ENCODE measurements around the gene GRWD1. TPM values are rescaled to one million over a fixed set of nuclear protein-coding genes. Genes with fewer than 3 reads are reported as not detected.

Gene GRWD1
- total and polyA plus RNA-seq, 7 donors, result 24.2 to 53.7 (median 42.0) TPM

GRCh38 chr19:48403606-48404005 lies 42.2 kb upstream of the GRWD1 start:
- no peak overlapping the region for H3K4me3 ChIP-seq
- TF ChIP-seq, protein P1, sequence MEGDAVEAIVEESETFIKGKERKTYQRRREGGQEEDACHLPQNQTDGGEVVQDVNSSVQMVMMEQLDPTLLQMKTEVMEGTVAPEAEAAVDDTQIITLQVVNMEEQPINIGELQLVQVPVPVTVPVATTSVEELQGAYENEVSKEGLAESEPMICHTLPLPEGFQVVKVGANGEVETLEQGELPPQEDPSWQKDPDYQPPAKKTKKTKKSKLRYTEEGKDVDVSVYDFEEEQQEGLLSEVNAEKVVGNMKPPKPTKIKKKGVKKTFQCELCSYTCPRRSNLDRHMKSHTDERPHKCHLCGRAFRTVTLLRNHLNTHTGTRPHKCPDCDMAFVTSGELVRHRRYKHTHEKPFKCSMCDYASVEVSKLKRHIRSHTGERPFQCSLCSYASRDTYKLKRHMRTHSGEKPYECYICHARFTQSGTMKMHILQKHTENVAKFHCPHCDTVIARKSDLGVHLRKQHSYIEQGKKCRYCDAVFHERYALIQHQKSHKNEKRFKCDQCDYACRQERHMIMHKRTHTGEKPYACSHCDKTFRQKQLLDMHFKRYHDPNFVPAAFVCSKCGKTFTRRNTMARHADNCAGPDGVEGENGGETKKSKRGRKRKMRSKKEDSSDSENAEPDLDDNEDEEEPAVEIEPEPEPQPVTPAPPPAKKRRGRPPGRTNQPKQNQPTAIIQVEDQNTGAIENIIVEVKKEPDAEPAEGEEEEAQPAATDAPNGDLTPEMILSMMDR (IDR thresholded peaks at IDR 0.05), result no peak
- no peaks in the 10 kb centered on the region for H3K36me3 ChIP-seq (ENCODE audit: insufficient read depth in 1 of 2, low read depth in 1 of 2)
- no peaks in the 10 kb centered on the region for H3K9me3 ChIP-seq
- WGBS, 3 donors, result 34 to 35% (median 35%) methylated on average over 3 of the region's 3 CpGs
- DNase-seq (no peak), ATAC-seq (peak; percentile 52 to 71 (median 60))
- H3K4me1 ChIP-seq, result no peaks in the 10 kb centered on the region
- H3K27ac ChIP-seq, result no peak overlapping the region
- H3K27me3 ChIP-seq (ENCODE audit: insufficient read depth in 3 of 3, low read length in 2 of 3), result peaks cover 0 to 22% (median 5%) of the 10 kb centered on the region in 3 donors
- intact Hi-C loops (cut with DNase I), result no loop called here

DNA sequence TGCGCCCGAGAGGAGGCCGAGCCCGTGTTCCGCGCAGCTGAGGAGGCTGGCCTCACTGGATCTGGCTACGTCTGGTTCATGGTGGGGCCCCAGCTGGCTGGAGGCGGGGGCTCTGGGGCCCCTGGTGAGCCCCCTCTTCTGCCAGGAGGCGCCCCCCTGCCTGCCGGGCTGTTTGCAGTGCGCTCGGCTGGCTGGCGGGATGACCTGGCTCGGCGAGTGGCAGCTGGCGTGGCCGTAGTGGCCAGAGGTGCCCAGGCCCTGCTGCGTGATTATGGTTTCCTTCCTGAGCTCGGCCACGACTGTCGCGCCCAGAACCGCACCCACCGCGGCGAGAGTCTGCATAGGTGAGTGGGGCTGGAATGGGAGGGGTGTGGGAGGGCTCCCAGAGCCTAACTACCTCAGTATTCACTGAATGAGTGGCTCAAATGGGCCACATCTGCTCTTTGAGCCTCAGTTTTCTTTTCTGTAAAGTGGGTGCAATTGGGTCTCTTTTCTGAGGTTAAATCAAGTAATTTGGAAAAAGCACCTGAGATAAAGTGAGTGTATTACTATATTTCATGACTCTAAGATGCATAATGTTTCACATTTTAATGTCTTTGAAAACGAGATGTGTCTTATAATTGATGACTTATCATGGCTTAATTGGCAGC lies 40.6 kb upstream of the GRWD1 start:
- H3K4me1 ChIP-seq, result no peaks in the 10 kb centered on the region
- intact Hi-C loops (cut with DNase I), result no loop called here
- TF ChIP-seq, protein P1 (IDR thresholded peaks at IDR 0.05), result no peak
- ATAC-seq, result no peak
- DNase-seq, result no peak
- no peak overlapping the region for H3K4me3 ChIP-seq
- no peaks in the 10 kb centered on the region for H3K9me3 ChIP-seq
- WGBS, 3 donors, result 89 to 91% (median 91%) methylated on average over 18 to 27 of the region's 27 CpGs
- peaks cover 0 to 22% (median 4%) of the 10 kb centered on the region in 3 donors for H3K27me3 ChIP-seq (ENCODE audit: insufficient read depth in 3 of 3, low read length in 2 of 3)
- no peak overlapping the region for H3K27ac ChIP-seq
- no peaks in the 10 kb centered on the region for H3K36me3 ChIP-seq (ENCODE audit: insufficient read depth in 1 of 2, low read depth in 1 of 2)

- TF ChIP-seq, protein P1 (IDR thresholded peaks at IDR 0.05), result no peak
- 74 to 83% (median 76%) methylated on average over 13 of the region's 13 CpGs for WGBS, 3 donors
- DNase-seq (no peak), ATAC-seq (no peak)
- intact Hi-C loops (cut with DNase I), result no loop called here
- Histone ChIP-seq H3K4me3 (no peak overlapping the region), H3K4me1 (no peaks in the 10 kb centered on the region), H3K27ac (no peak overlapping the region), H3K27me3 (ENCODE audit: insufficient read depth in 3 of 3, low read length in 2 of 3) (peaks cover 0 to 24% (median 4%) of the 10 kb centered on the region in 3 donors), H3K36me3 (ENCODE audit: insufficient read depth in 1 of 2, low read depth in 1 of 2) (no peaks in the 10 kb centered on the region), H3K9me3 (no peaks in the 10 kb centered on the region)
Observed at GRCh38 chr19:48405850-48406249, 39.9 kb upstream of the GRWD1 start.

GRCh38 chr19:48413879-48414587 lies 31.8 kb upstream of the GRWD1 start:
- WGBS, 3 donors, result 24 to 33% (median 26%) methylated on average over 22 to 24 of the region's 24 CpGs
- no peak for ATAC-seq

More at GRCh38 chr19:48413879-48414587, 31.8 kb upstream of the GRWD1 start:
- H3K36me3 ChIP-seq (ENCODE audit: insufficient read depth in 1 of 2, low read depth in 1 of 2), result no peaks in the 10 kb centered on the region
- peaks cover 0 to 18% (median 4%) of the 10 kb centered on the region in 3 donors for H3K27me3 ChIP-seq (ENCODE audit: insufficient read depth in 3 of 3, low read length in 2 of 3)
- H3K27ac ChIP-seq, result no peak overlapping the region
- no peaks in the 10 kb centered on the region for H3K4me1 ChIP-seq
- DNase-seq, result no peak
- intact Hi-C loops (cut with DNase I), result no loop called here
- TF ChIP-seq, protein P1 (IDR thresholded peaks at IDR 0.05), result no peak
- H3K9me3 ChIP-seq, result no peaks in the 10 kb centered on the region
- no peak overlapping the region for H3K4me3 ChIP-seq
